Fibroblast of skin of right biceps (primary cell): Measurements from ENCODE around the gene ZNF565.
"Not testable (repeated sequence)": the region's sequence is repeated elsewhere in the genome, so short reads cannot be mapped to it uniquely, and the experiment has no call there.

ENCODE experiments used
- DNase-seq: peaks from one replicate; pipeline ENCODE4 v3.0.0-alpha.2; 2013

ZNF565 gene

GRCh38 chr19:36149673-36150406 lies 64.6 kb downstream of the ZNF565 start:
- no peak for DNase-seq

- DNase-seq = no peak
Measured at GRCh38 chr19:36144624-36145023, 69.8 kb downstream of the ZNF565 start.

GRCh38 chr19:36142496-36142895 lies 72.0 kb downstream of the ZNF565 start:
- DNase-seq = no peak

DNA sequence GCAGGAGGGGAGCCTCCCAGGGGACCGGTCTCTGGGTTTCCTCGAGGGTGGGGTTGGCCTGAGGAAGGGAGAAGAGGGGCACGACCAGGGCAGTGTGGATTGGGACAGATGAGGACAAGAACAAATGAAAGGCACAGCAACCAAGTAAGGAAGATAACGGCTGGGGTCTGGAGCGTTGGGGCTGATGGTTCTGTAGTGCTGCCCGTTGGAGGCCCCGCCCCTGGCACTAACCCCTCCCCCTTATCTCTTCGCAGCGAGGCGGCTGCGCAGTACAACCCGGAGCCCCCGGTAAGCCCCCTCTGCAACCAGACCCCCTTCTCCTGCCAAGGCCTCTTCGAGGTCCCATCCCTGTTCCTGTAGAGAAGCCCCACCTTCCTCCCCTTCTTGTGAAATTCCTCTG lies 72.4 kb downstream of the ZNF565 start:
- no peak for DNase-seq

DNA sequence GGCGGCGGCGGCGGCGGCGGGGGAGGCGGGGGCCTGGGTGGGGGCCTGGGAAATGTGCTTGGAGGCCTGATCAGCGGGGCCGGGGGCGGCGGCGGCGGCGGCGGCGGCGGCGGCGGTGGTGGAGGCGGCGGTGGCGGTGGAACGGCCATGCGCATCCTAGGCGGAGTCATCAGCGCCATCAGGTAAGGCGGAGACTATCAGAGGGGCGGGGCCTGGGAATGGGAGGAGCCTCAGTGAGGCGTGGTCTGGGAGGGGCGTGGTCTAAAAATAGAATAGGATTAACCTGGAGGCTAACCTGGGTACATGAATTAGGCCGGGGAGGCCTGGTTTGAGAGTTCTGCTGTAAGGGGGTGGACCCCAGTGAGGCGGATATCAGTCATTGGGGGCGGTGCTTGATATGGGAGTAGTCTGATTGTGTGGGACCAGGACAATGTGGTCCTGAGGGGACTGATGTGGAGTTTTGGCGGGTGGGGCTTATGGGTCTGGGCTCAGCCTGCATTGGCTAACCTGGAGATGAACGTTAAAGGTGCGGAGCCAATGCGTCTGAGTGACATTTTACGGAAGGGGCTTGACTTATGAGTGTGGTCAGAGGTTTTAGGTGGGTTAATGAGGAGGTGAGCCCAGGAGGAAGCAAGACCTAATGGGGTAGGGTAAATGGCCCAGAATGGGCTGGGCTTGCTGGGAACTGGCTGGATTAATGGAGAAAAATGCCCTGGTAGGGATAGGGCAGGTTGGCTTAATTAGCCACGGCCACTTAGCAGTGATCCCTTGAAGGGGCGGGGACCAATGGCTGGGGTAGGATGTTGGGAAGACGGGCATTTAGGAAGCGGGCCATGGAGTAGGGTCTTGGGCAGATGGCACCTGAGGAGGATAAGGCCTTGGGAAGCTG lies 73.2 kb downstream of the ZNF565 start:
- peak; percentile 86 for DNase-seq

DNA sequence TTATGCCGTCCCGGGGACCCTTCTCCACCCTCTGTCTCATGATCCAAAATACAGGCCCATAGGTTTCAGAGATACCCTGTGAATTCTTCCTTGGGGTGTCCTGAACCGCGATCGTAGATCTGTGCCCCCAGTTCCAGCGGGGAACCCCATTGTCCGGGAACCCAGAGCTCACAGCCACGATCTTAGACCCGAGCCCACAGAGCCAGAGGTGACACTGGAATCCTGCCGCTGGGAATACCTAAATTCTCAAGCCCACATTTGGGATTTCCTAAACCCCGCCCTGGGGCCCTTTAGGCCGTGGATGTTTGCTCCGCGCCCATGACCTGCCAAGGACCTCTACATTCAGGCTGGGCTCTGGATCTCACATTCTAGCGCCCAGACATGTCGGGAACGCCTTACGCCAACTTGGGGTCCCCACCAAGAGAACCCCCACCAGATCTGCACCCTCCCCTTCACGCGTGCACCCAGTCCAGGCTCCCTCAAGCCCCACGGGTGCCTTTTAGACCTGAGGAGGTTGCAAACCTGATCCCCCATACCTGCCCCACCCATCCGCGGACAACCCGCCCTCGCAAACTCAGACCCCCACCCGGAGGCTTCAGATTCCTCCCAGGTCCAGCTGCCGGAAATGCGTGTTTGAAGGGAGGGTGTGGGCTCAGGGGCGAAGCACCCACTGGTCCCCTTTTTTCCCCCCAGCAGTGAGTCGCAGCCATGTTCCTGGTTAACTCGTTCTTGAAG lies 74.0 kb downstream of the ZNF565 start:
- DNase-seq = peak; percentile 73

- peak; percentile 95 for DNase-seq
Measured at GRCh38 chr19:36139473-36140303, 74.8 kb downstream of the ZNF565 start, which contains the start of gene CAPNS1. Gene CAPNS1, plus strand, starts transcription at chr19:36140066. Its CDS starts 946 bp downstream, at chr19:36141012.

- DNase-seq = no peak
Measured at GRCh38 chr19:36139120-36139472, 75.4 kb downstream of the ZNF565 start.

- peak; percentile 45 for DNase-seq
Measured at GRCh38 chr19:36136964-36137686, 77.3 kb downstream of the ZNF565 start.

- not testable (repeated sequence) for DNase-seq
Measured at GRCh38 chr19:36134867-36135266, 79.6 kb downstream of the ZNF565 start.
